Measurements from ENCODE around the gene SYNDIG1. TPM values are rescaled to one million over a fixed set of nuclear protein-coding genes. Genes with fewer than 3 reads are reported as not detected.

Gene SYNDIG1
- total RNA-seq, 4 donors from 2014 or later = 0.27 to 0.32 TPM; not detected in 2

GRCh38 chr20:24693466-24694156 is 224.2 kb downstream of the SYNDIG1 start:
- WGBS, 2 donors (ENCODE audit: low coverage in 1 of 2) = 80 to 90% methylated on average over 2 to 9 of the region's 9 CpGs
- intact Hi-C loops (cut with DNase I; ENCODE audit: low total_unique reads) (no loop called here), in situ Hi-C loops (cut with MboI; ENCODE audit: low pct_ligation_motif_present in 1 of 4, low pct_unique_long_range_greater_than_20kb in 1 of 4, low sequenced_read_pairs in 3 of 4) (no loop called here)
- no peak for DNase-seq
- Histone ChIP-seq H3K9me3 (no peaks in the 10 kb centered on the region), H3K36me3 (no peaks in the 10 kb centered on the region), H3K27ac (no peak overlapping the region), H3K4me1 (no peaks in the 10 kb centered on the region), H3K27me3 (no peaks in the 10 kb centered on the region), H3K4me3 (no peak overlapping the region)
- no peak for TF ChIP-seq POLR2A (IDR thresholded peaks at IDR 0.05)
- TF ChIP-seq EP300 (IDR thresholded peaks at IDR 0.05; ENCODE audit: low read depth) = no peak
- no peak for TF ChIP-seq CTCF (IDR thresholded peaks at IDR 0.05)
- no peak for TF ChIP-seq POLR2AphosphoS5 (IDR thresholded peaks at IDR 0.05)

GRCh38 chr20:24694157-24694726 is 224.8 kb downstream of the SYNDIG1 start:
- Histone ChIP-seq H3K4me1 (no peaks in the 10 kb centered on the region), H3K9me3 (no peaks in the 10 kb centered on the region), H3K27me3 (no peaks in the 10 kb centered on the region), H3K4me3 (no peak overlapping the region), H3K36me3 (no peaks in the 10 kb centered on the region), H3K27ac (no peak overlapping the region)
- in situ Hi-C loops (cut with MboI; ENCODE audit: low pct_ligation_motif_present in 1 of 4, low pct_unique_long_range_greater_than_20kb in 1 of 4, low sequenced_read_pairs in 3 of 4) = no loop called here
- no peak for DNase-seq
- TF ChIP-seq EP300 (IDR thresholded peaks at IDR 0.05; ENCODE audit: low read depth) = no peak
- TF ChIP-seq CTCF (IDR thresholded peaks at IDR 0.05) = no peak
- no peak for TF ChIP-seq POLR2A (IDR thresholded peaks at IDR 0.05)
- TF ChIP-seq POLR2AphosphoS5 (IDR thresholded peaks at IDR 0.05) = no peak
- 55 to 77% methylated on average over 6 to 12 of the region's 12 CpGs for WGBS, 2 donors (ENCODE audit: low coverage in 1 of 2)
- intact Hi-C loops (cut with DNase I; ENCODE audit: low total_unique reads) = no loop called here

- H3K4me3 ChIP-seq = no peak overlapping the region
- H3K9me3 ChIP-seq = no peaks in the 10 kb centered on the region
- H3K36me3 ChIP-seq = no peaks in the 10 kb centered on the region
- no peaks in the 10 kb centered on the region for H3K27me3 ChIP-seq
- in situ Hi-C loops (cut with MboI; ENCODE audit: low pct_ligation_motif_present in 1 of 4, low pct_unique_long_range_greater_than_20kb in 1 of 4, low sequenced_read_pairs in 3 of 4) (no loop called here), intact Hi-C loops (cut with DNase I; ENCODE audit: low total_unique reads) (no loop called here)
- no peak for TF ChIP-seq POLR2A (IDR thresholded peaks at IDR 0.05)
- TF ChIP-seq CTCF (IDR thresholded peaks at IDR 0.05) = no peak
- TF ChIP-seq POLR2AphosphoS5 (IDR thresholded peaks at IDR 0.05) = no peak
- TF ChIP-seq EP300 (IDR thresholded peaks at IDR 0.05; ENCODE audit: low read depth) = no peak
- WGBS, 2 donors (ENCODE audit: low coverage in 1 of 2) = 29 to 31% methylated on average over 5 to 14 of the region's 14 CpGs
- H3K4me1 ChIP-seq = no peaks in the 10 kb centered on the region
- no peak for DNase-seq
- H3K27ac ChIP-seq = no peak overlapping the region
Measured at GRCh38 chr20:24694727-24695528, 225.5 kb downstream of the SYNDIG1 start.

GRCh38 chr20:24695529-24696225 is 226.2 kb downstream of the SYNDIG1 start:
- Histone ChIP-seq H3K36me3 (no peaks in the 10 kb centered on the region), H3K27ac (no peak overlapping the region), H3K9me3 (no peaks in the 10 kb centered on the region), H3K4me1 (no peaks in the 10 kb centered on the region), H3K27me3 (no peaks in the 10 kb centered on the region), H3K4me3 (no peak overlapping the region)
- in situ Hi-C loops (cut with MboI; ENCODE audit: low pct_ligation_motif_present in 1 of 4, low pct_unique_long_range_greater_than_20kb in 1 of 4, low sequenced_read_pairs in 3 of 4) = no loop called here
- DNase-seq = no peak
- no peak for TF ChIP-seq POLR2AphosphoS5 (IDR thresholded peaks at IDR 0.05)
- no peak for TF ChIP-seq POLR2A (IDR thresholded peaks at IDR 0.05)
- no peak for TF ChIP-seq EP300 (IDR thresholded peaks at IDR 0.05; ENCODE audit: low read depth)
- TF ChIP-seq CTCF (IDR thresholded peaks at IDR 0.05) = no peak
- 87 to 100% methylated on average over 1 to 2 of the region's 2 CpGs for WGBS, 2 donors (ENCODE audit: low coverage in 1 of 2)
- intact Hi-C loops (cut with DNase I; ENCODE audit: low total_unique reads) = no loop called here

All from transverse colon (tissue), 4 donors.